GM10266 (cell line): Measurements from ENCODE around the gene ADM2.

ENCODE experiments used
- DNase-seq: peaks from one replicate; pipeline ENCODE4 v3.0.0; 2012; ENCODE audit errors: extremely low spot score
- TF ChIP-seq, protein P1 (sequence below): IDR thresholded peaks from 2 replicates; pipeline ENCODE4 v1.5.1; 2012; ENCODE audit warnings: mild to moderate bottlenecking, low read depth; ENCODE audit not compliant: control insufficient read depth, insufficient read depth; ENCODE audit errors: missing control alignments

Gene ADM2

GRCh38 chr22:50505276-50505775 lies 24.0 kb downstream of the ADM2 start:
- no peak for DNase-seq
- TF ChIP-seq, protein P1, sequence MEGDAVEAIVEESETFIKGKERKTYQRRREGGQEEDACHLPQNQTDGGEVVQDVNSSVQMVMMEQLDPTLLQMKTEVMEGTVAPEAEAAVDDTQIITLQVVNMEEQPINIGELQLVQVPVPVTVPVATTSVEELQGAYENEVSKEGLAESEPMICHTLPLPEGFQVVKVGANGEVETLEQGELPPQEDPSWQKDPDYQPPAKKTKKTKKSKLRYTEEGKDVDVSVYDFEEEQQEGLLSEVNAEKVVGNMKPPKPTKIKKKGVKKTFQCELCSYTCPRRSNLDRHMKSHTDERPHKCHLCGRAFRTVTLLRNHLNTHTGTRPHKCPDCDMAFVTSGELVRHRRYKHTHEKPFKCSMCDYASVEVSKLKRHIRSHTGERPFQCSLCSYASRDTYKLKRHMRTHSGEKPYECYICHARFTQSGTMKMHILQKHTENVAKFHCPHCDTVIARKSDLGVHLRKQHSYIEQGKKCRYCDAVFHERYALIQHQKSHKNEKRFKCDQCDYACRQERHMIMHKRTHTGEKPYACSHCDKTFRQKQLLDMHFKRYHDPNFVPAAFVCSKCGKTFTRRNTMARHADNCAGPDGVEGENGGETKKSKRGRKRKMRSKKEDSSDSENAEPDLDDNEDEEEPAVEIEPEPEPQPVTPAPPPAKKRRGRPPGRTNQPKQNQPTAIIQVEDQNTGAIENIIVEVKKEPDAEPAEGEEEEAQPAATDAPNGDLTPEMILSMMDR, result no peak

DNA sequence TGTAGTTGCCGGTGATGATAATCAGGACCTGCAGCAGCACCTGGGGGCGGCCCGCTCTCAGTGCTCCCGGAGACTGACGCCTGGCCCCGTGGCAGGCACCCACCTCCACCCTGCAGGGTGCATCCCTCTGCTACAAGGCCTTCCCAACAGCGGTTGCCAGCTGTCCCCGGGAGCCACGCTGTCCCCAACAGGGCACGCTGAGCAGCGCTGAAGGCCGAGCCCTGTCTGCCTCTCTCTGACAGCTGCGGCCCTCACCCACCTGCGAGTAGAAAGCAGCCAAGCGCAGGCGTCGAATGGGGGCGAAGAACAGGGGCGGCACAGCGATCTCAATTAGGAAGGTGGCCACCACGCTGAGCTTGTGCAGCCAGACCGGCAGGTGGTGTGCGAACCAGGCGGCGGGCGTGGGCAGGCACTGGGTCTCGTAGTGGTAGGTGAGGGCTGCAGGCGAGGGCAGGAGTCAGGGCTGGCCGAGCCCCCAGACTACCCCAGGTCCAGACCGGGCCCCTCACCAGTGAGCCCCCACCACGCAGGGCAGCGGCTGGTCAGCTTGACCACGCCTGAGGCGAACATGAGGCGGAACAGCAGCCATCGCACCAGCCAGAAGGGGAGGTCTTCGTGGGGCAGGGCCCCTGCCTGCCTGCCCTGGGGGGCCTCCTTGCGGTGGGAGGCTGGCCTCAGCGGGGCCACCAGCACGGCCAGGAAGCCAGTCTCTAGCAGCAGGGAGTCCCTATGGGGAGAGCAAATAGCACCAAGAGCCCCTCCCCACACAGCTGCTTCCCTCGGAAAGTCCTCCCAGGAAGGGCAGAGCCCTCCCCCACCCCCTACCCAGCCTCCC lies 24.6 kb downstream of the ADM2 start:
- TF ChIP-seq, protein P1, result no peak
- DNase-seq, result no peak

GRCh38 chr22:50506611-50507420 lies 25.5 kb downstream of the ADM2 start:
- DNase-seq, result peak; percentile 58
- TF ChIP-seq, protein P1, result no peak

GRCh38 chr22:50507421-50507990 lies 26.2 kb downstream of the ADM2 start, which contains the start of gene LMF2:
TSS of gene LMF2 (minus strand) at chr22:50507702. CDS start at chr22:50507675, 27 bp downstream.
- peak; percentile 99 for DNase-seq
- TF ChIP-seq, protein P1, result no peak

DNA sequence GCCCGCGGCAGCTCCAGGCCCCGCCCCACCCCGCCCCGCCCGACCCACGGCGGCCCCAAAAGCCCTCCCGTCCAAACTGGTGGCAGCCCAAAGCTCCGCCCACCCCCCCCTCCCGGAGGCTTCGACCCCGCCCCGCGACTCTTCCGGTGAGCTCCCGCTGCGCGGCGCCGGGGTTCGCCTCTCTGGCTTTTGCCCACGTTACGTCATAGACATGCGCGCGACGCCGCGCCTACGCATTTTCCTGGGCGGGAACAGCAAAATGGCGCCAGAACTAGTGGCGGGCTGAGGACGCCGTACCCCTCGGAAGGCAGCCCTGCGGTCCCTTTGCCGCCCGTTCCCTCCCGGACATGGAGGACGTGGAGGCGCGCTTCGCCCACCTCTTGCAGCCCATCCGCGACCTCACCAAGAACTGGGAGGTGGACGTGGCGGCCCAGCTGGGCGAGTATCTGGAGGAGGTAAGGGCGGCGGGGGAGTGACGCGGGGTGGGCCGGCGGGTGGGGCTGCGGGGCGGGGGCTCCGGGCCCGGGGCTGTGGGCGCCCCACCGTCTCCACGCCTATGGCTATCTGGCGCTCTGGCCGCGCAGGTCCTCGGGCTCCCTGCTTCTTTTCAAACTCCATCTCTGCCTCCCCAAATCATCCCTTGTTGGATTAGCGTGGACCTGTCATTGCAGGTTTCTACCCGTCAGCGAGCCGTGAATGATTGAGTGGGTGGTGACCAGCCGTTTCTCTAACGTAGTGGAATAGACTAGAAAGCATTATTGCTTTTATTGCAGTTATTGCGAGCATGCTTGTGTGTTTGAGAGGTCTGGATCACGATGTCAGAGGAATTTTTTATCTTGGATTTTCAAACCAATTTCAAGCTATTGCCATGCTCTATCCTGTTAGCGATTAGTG lies 26.9 kb downstream of the ADM2 start, which contains the start of gene NCAPH2:
Gene NCAPH2 (plus strand): TSS at position 234 of the 894 bp plus-strand sequence. CDS start 114 bp downstream, at position 348.
- TF ChIP-seq, protein P1, result no peak
- peak; percentile 100 for DNase-seq

DNA sequence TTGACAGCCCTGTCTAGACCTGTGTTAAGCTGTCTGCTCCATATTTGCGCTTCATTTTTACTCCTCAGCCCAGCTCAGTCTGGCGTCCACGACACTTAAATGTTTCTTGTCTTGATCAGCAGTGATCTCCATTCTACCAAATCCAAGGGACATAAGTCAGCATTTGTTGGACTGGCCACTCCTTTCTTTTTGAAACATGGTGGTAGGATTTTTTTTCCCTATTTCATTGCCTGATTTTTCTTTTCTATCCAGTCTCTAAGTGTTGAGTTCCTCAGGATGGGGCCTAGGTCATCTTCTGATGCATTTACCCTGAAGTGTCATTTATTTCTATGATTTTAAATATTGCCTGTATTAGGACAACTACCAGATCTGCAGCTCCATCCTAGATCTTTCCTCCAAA lies 27.6 kb downstream of the ADM2 start:
- DNase-seq, result no peak
- TF ChIP-seq, protein P1, result no peak
